HepG2 (cell line): Measurements from ENCODE around the gene PTPRB. TPM values are rescaled to one million over a fixed set of nuclear protein-coding genes. Genes with fewer than 3 reads are reported as not detected.

Experiments
- ARNT2 ChIP-seq: sonication (generic); formaldehyde crosslinking; IDR thresholded peaks from 2 replicates; pipeline ENCODE4 v1.8.0; 2022; ENCODE audit warnings: mild to moderate bottlenecking, low read depth, missing genetic modification reagents, moderate library complexity
- BCL6 ChIP-seq: IDR thresholded peaks from 2 replicates; pipeline ENCODE4 v1.6.1; 2016; ENCODE audit warnings: missing genetic modification reagents, missing compliant biosample characterization
- HDAC6 ChIP-seq: fragments of 200-600 bp; sonication (generic); IDR thresholded peaks from 2 replicates; pipeline ENCODE4 v1.7.0; 2017; ENCODE audit warnings: mild to moderate bottlenecking, antibody characterized with exemption, low read length, low read depth
- JDP2 ChIP-seq: sonication (generic); formaldehyde crosslinking; IDR thresholded peaks from 2 replicates; pipeline ENCODE4 v1.8.1; 2022; ENCODE audit warnings: missing genetic modification reagents, borderline replicate concordance
- MAFG ChIP-seq: sonication (generic); formaldehyde crosslinking; IDR thresholded peaks from 2 replicates; pipeline ENCODE4 v1.5.1; 2020; ENCODE audit warnings: mild to moderate bottlenecking, missing genetic modification reagents
- NFATC3 ChIP-seq: sonication (generic); formaldehyde crosslinking; IDR thresholded peaks from 2 replicates; pipeline ENCODE4 v1.5.1; 2020; ENCODE audit warnings: mild to moderate bottlenecking, missing genetic modification reagents
- NFE2L2 ChIP-seq: fragments of 150-350 bp; IDR thresholded peaks from 2 replicates; pipeline ENCODE4 v1.6.1; 2014; ENCODE audit warnings: low read length
- ONECUT2 ChIP-seq: sonication (generic); formaldehyde crosslinking; IDR thresholded peaks from 2 replicates; pipeline ENCODE4 v1.4.0; 2020; ENCODE audit warnings: missing genetic modification reagents
- PHF21A ChIP-seq: sonication (generic); formaldehyde crosslinking; IDR thresholded peaks from 2 replicates; pipeline ENCODE4 v1.5.0; 2020; ENCODE audit warnings: mild to moderate bottlenecking, missing genetic modification reagents
- POGK ChIP-seq: sonication (generic); formaldehyde crosslinking; conservative IDR thresholded peaks from 2 replicates; pipeline ENCODE4 v1.8.0; 2022; ENCODE audit warnings: mild to moderate bottlenecking, moderate library complexity, missing genetic modification reagents
- POLR2G ChIP-seq: fragments of 200-400 bp; formaldehyde crosslinking; IDR thresholded peaks from 2 replicates; pipeline ENCODE4 v1.6.1; 2018; ENCODE audit warnings: mild to moderate bottlenecking, low read depth, low read length, moderate library complexity
- SMYD3 ChIP-seq: sonication (generic); formaldehyde crosslinking; IDR thresholded peaks from 2 replicates; pipeline ENCODE4 v1.8.1; 2023; ENCODE audit warnings: mild to moderate bottlenecking, missing genetic modification reagents
- STAG1 ChIP-seq: sonication (generic); formaldehyde crosslinking; IDR thresholded peaks from 2 replicates; pipeline ENCODE4 v1.4.0; 2020; ENCODE audit warnings: missing genetic modification reagents
- U2AF1 ChIP-seq: fragments of 200-400 bp; formaldehyde crosslinking; optimal IDR thresholded peaks from 2 replicates; pipeline ENCODE3; 2017; ENCODE audit warnings: mild to moderate bottlenecking, low read depth, low read length
- ZBTB7B ChIP-seq: sonication (generic); formaldehyde crosslinking; IDR thresholded peaks from 2 replicates; pipeline ENCODE4 v1.4.0; 2020; ENCODE audit warnings: missing genetic modification reagents
- ZMYM3 ChIP-seq: sonication (generic); formaldehyde crosslinking; IDR thresholded peaks from 2 replicates; pipeline ENCODE4 v1.5.1; 2020; ENCODE audit warnings: mild to moderate bottlenecking, missing genetic modification reagents
- ZNF124 ChIP-seq: sonication (generic); formaldehyde crosslinking; IDR thresholded peaks from 2 replicates; pipeline ENCODE4 v1.4.0; 2020; ENCODE audit warnings: missing genetic modification reagents
- ZNF160 ChIP-seq: sonication (generic); formaldehyde crosslinking; IDR thresholded peaks from 2 replicates; pipeline ENCODE4 v1.8.0; 2022; ENCODE audit warnings: mild to moderate bottlenecking, inconsistent platforms, missing genetic modification reagents
- ZNF562 ChIP-seq: sonication (generic); formaldehyde crosslinking; IDR thresholded peaks from 2 replicates; pipeline ENCODE4 v1.8.0; 2022; ENCODE audit warnings: missing genetic modification reagents, borderline replicate concordance
- ZNF567 ChIP-seq: sonication (generic); formaldehyde crosslinking; IDR thresholded peaks from 2 replicates; pipeline ENCODE4 v1.8.1; 2023; ENCODE audit warnings: mild to moderate bottlenecking, missing genetic modification reagents, borderline replicate concordance
- ZNF574 ChIP-seq: sonication (generic); formaldehyde crosslinking; IDR thresholded peaks from 2 replicates; pipeline ENCODE4 v1.4.0; 2020; ENCODE audit warnings: missing genetic modification reagents
- polyA plus RNA-seq, 8 experiments: library from polyadenylated mRNA; depleted of rRNA in 3 of 8; stranded (reverse) in 7 of 8; unstranded in 1 of 8; fragments of >200 nt; fragmentation: Illumina TruSeq in 4 of 8; extraction: Trizol in 4 of 8; gene quantifications; 2 replicates each; pipeline versions ENCODE4 v1.2.1 to v1.2.3, GENCODE V29; 2011 to 2016; ENCODE audit warnings: low read depth in 4 of 8, missing spikeins in 1 of 8, mixed read lengths in 1 of 8; ENCODE audit not compliant: insufficient read depth in 1 of 8
- total RNA-seq, 5 experiments: library from RNA; depleted of rRNA; stranded (reverse); fragments of >200 nt; fragmentation: Illumina TruSeq; extraction: Trizol; gene quantifications; 2 replicates each; pipeline ENCODE4 v1.2.3, GENCODE V29; 2016; ENCODE audit warnings: low read depth in 1 of 5
- TF ChIP-seq, protein P1 (sequence below): sonication (generic); formaldehyde crosslinking; IDR thresholded peaks from 2 replicates; pipeline ENCODE4 v1.4.0; 2020; ENCODE audit warnings: mild to moderate bottlenecking, missing genetic modification reagents
- TF ChIP-seq, protein P2 (sequence below): sonication (generic); formaldehyde crosslinking; conservative IDR thresholded peaks from 2 replicates; pipeline ENCODE4 v1.4.0; 2020; ENCODE audit warnings: missing genetic modification reagents

PTPRB gene
- total and polyA plus RNA-seq, 2 of the 13 experiments (the other 11 are each of a cell fraction or from before 2014, with no cell fraction given): 0.02 to 0.07 TPM

DNA sequence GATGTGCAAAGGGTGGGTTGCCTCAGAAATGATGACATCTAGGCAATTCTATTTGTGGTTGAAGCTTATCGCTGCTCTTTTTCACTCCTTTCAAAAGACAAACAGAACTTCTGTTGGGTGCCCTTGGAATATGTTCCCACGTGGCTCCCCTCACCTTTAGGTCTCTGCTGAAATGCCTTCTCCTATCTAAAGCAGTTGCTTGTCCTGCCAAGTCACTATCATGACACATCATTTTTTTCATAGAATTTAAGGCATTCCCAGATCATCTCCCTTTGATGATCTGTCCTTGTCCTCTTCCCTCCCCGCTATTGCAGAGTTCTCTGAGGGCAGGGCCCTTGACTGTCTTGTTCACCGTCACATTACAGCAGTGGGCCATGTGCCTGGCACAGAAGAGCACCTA, 75.7 kb downstream of the PTPRB start (continued):
- TF ChIP-seq, protein P1, sequence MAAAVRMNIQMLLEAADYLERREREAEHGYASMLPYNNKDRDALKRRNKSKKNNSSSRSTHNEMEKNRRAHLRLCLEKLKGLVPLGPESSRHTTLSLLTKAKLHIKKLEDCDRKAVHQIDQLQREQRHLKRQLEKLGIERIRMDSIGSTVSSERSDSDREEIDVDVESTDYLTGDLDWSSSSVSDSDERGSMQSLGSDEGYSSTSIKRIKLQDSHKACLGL: no peak
- TF ChIP-seq NFATC3 (no peak), ONECUT2 (CRISPR knock-in tag) (no peak), PHF21A (CRISPR knock-in tag) (no peak), U2AF1 (no peak), SMYD3 (CRISPR knock-in tag) (no peak), STAG1 (CRISPR knock-in tag) (no peak), POGK (CRISPR knock-in tag) (no peak), ARNT2 (no peak), MAFG (CRISPR knock-in tag) (peak; percentile 57; the same call in 1 of the 2 replicates), POLR2G (no peak), ZBTB7B (CRISPR knock-in tag) (no peak), ZNF574 (no peak), ZMYM3 (CRISPR knock-in tag) (no peak), ZNF562 (CRISPR knock-in tag) (no peak), ZNF160 (CRISPR knock-in tag) (no peak), ZNF567 (CRISPR knock-in tag) (no peak), ZNF124 (CRISPR knock-in tag) (no peak), HDAC6 (no peak), NFE2L2 (peak; percentile 86), BCL6 (peak; percentile 37), JDP2 (CRISPR knock-in tag) (no peak)
- TF ChIP-seq, protein P2, sequence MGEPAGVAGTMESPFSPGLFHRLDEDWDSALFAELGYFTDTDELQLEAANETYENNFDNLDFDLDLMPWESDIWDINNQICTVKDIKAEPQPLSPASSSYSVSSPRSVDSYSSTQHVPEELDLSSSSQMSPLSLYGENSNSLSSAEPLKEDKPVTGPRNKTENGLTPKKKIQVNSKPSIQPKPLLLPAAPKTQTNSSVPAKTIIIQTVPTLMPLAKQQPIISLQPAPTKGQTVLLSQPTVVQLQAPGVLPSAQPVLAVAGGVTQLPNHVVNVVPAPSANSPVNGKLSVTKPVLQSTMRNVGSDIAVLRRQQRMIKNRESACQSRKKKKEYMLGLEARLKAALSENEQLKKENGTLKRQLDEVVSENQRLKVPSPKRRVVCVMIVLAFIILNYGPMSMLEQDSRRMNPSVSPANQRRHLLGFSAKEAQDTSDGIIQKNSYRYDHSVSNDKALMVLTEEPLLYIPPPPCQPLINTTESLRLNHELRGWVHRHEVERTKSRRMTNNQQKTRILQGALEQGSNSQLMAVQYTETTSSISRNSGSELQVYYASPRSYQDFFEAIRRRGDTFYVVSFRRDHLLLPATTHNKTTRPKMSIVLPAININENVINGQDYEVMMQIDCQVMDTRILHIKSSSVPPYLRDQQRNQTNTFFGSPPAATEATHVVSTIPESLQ (CRISPR knock-in tag): no peak
